HG03342 (cell line): ENCODE measurements around the gene TGFBR1.
A peak's percentile ranks its signal among the peaks of the same experiment; 100 is the strongest.

ENCODE experiments used
- ATAC-seq: cut with Tn5 transposase; IDR thresholded peaks from one replicate; pipeline ENCODE4 v1.9.1; 2021; ENCODE audit warnings: mild to moderate bottlenecking, moderate library complexity; ENCODE audit not compliant: unreplicated experiment

The TGFBR1 gene

GRCh38 chr9:99167119-99167518, 62.2 kb downstream of the TGFBR1 start:
- ATAC-seq, result no peak

GRCh38 chr9:99167694-99168093, 62.8 kb downstream of the TGFBR1 start:
- no peak for ATAC-seq

- no peak for ATAC-seq
Measured at GRCh38 chr9:99169086-99169485, 64.2 kb downstream of the TGFBR1 start.

GRCh38 chr9:99169982-99170761, 65.3 kb downstream of the TGFBR1 start:
- ATAC-seq, result no peak

GRCh38 chr9:99171225-99172123, 66.6 kb downstream of the TGFBR1 start:
- no peak for ATAC-seq

GRCh38 chr9:99172124-99173091, 67.5 kb downstream of the TGFBR1 start:
- no peak for ATAC-seq

- peak; percentile 54 for ATAC-seq
Measured at GRCh38 chr9:99173570-99174504, 68.9 kb downstream of the TGFBR1 start.

GRCh38 chr9:99176527-99177013, 71.7 kb downstream of the TGFBR1 start:
- no peak for ATAC-seq

- no peak for ATAC-seq
Measured at GRCh38 chr9:99177576-99178366, 72.9 kb downstream of the TGFBR1 start.

- ATAC-seq, result no peak
Measured at GRCh38 chr9:99178912-99179872, 74.3 kb downstream of the TGFBR1 start.

- ATAC-seq, result no peak
Measured at GRCh38 chr9:99180199-99180598, 75.3 kb downstream of the TGFBR1 start.

GRCh38 chr9:99180662-99181061, 75.7 kb downstream of the TGFBR1 start:
- no peak for ATAC-seq

- no peak for ATAC-seq
Measured at GRCh38 chr9:99181206-99181605, 76.3 kb downstream of the TGFBR1 start.

GRCh38 chr9:99181621-99182020, 76.7 kb downstream of the TGFBR1 start:
- ATAC-seq, result peak; percentile 36

GRCh38 chr9:99182356-99182755, 77.4 kb downstream of the TGFBR1 start:
- ATAC-seq, result no peak

- ATAC-seq, result no peak
Measured at GRCh38 chr9:99183616-99184015, 78.7 kb downstream of the TGFBR1 start.

- no peak for ATAC-seq
Measured at GRCh38 chr9:99184110-99184474, 79.2 kb downstream of the TGFBR1 start.
